Mucosa of descending colon (tissue), 3 donors: ENCODE results near the gene SFR1. TPM values are rescaled to one million over a fixed set of nuclear protein-coding genes. Genes with fewer than 3 reads are reported as not detected.

Experiments used
- ATAC-seq: fragments of 200-7000 bp; cut with Tn5 transposase; one replicate; pipeline ENCODE4 v1.9.1; 2020; ENCODE audit warnings: mild to moderate bottlenecking, moderate library complexity
- DNase-seq, 3 donors: peaks; one replicate each; pipeline ENCODE4 v3.0.0-alpha.2; 2020
- H3K36me3 ChIP-seq: fragments of 200-600 bp; one replicate; pipeline ENCODE4 v1.8.0; 2021; ENCODE audit warnings: low read depth, mild to moderate bottlenecking
- H3K4me1 ChIP-seq: fragments of 200-600 bp; one replicate; pipeline ENCODE4 v1.8.0; 2021; ENCODE audit warnings: low read depth, mild to moderate bottlenecking
- H3K4me3 ChIP-seq: fragments of 200-600 bp; one replicate; pipeline ENCODE4 v1.8.0; 2021; ENCODE audit warnings: mild to moderate bottlenecking
- H3K9me3 ChIP-seq: fragments of 200-600 bp; one replicate; pipeline ENCODE4 v1.8.0; 2021; ENCODE audit warnings: mild to moderate bottlenecking
- intact Hi-C, 2 donors: fragments of 100-400 bp; cut with DNase I in 1 of 2; cut with micrococcal nuclease in 1 of 2; formaldehyde crosslinking; loops; one replicate each; pipeline versions ENCODE4 v1.11.0 to v1.11.1; 2022; cut with DNase I, micrococcal nuclease
- total RNA-seq, 3 donors: library from RNA; stranded (reverse); fragmentation: NEBNext Ultra II Directional in 2 of 3; extraction: Animal tissue kit (Norgen Biotek cat#: 25700) in 2 of 3; gene quantifications; one replicate each; pipeline versions ENCODE4 v1.2.1 to v1.2.4, GENCODE V29; 2021 to 2023
- TF ChIP-seq, protein P1 (sequence below): fragments of 200-600 bp; IDR thresholded peaks from one replicate; pipeline ENCODE4 v1.8.0; 2022; ENCODE audit warnings: antibody characterized with exemption, mild to moderate bottlenecking
- donor health status: DM: no; HTN: no; CAD: no; lungs with moderate emphysema.
- donor health status: DM: no; HTN: no; CAD: no.
- donor health status: DM: no; HTN: yes; CAD: no.

SFR1 gene
- total RNA-seq, 3 donors from 2014 or later, result 5.7 to 8.6 (median 5.8) TPM

DNA sequence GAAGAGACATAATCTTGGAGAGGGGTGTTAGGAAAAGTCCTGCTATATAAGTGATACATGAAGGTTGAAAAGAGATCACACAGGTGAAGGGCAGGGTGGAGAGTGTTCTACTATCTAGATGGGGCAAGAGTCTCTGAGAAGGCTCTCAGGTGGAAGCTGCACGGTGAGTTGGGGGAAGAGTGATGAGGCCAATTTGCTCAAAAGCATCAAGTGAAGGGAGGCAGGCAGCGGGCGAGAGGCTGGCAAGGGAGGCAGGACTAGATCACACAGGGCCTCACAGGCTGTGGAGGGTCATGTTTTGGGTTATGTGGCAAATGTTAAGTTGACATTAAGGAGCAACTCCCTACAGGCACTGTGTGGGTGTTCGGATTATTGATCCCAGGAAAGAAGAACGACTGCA lies 33.7 kb upstream of the SFR1 start:
- DNase-seq, result no peak
- no peaks in the 10 kb centered on the region for H3K36me3 ChIP-seq
- intact Hi-C loops, result no loop called here
- ATAC-seq, result no peak
- no peak overlapping the region for H3K4me3 ChIP-seq
- H3K4me1 ChIP-seq, result no peaks in the 10 kb centered on the region
- H3K9me3 ChIP-seq, result no peaks in the 10 kb centered on the region
- TF ChIP-seq, protein P1, sequence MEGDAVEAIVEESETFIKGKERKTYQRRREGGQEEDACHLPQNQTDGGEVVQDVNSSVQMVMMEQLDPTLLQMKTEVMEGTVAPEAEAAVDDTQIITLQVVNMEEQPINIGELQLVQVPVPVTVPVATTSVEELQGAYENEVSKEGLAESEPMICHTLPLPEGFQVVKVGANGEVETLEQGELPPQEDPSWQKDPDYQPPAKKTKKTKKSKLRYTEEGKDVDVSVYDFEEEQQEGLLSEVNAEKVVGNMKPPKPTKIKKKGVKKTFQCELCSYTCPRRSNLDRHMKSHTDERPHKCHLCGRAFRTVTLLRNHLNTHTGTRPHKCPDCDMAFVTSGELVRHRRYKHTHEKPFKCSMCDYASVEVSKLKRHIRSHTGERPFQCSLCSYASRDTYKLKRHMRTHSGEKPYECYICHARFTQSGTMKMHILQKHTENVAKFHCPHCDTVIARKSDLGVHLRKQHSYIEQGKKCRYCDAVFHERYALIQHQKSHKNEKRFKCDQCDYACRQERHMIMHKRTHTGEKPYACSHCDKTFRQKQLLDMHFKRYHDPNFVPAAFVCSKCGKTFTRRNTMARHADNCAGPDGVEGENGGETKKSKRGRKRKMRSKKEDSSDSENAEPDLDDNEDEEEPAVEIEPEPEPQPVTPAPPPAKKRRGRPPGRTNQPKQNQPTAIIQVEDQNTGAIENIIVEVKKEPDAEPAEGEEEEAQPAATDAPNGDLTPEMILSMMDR, result no peak

DNA sequence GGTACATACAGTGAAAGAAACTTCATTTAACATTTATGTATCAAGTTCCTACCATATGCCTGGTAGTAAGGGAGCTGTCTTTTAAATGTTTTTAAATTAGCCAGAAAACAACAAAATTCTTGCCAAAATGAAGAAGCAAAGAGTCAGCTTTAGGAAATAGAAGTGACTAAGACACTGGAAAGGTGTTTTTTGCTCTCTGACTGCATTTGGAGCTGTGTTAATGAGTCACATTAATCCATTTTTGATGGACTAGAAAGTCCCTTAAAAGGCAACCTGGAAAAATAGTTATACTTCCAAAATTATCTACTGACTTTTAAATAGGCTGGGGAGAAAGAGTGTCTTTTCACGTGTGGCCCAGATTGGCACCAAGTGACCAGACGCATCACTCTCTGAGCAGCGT lies 32.4 kb upstream of the SFR1 start:
- Histone ChIP-seq H3K4me3 (no peak overlapping the region), H3K9me3 (no peaks in the 10 kb centered on the region), H3K4me1 (no peaks in the 10 kb centered on the region), H3K36me3 (no peaks in the 10 kb centered on the region)
- TF ChIP-seq, protein P1, result no peak
- DNase-seq, result no peak
- intact Hi-C loops, result no loop called here
- no peak for ATAC-seq

DNA sequence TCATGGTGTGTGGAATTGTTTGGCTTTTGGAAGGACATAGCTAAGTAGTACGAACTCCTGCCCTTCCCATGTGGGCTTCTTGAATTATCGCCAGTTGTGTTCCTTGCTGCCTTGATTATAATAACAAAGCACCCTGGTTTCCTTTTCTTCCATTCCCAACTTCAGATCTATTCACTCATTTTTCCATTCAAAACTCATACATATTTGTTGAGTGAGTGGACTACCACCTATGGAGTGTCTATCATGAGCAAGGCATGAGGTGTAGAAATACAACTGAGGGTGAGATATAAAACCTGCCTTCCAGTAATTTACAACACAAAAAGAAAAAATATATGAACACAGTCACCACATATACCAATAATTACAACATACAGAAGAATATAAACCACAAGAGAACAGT lies 31.4 kb upstream of the SFR1 start:
- intact Hi-C loops, result no loop called here
- Histone ChIP-seq H3K4me3 (no peak overlapping the region), H3K4me1 (no peaks in the 10 kb centered on the region), H3K36me3 (no peaks in the 10 kb centered on the region), H3K9me3 (no peaks in the 10 kb centered on the region)
- ATAC-seq (no peak), DNase-seq (no peak)
- TF ChIP-seq, protein P1, result no peak

DNA sequence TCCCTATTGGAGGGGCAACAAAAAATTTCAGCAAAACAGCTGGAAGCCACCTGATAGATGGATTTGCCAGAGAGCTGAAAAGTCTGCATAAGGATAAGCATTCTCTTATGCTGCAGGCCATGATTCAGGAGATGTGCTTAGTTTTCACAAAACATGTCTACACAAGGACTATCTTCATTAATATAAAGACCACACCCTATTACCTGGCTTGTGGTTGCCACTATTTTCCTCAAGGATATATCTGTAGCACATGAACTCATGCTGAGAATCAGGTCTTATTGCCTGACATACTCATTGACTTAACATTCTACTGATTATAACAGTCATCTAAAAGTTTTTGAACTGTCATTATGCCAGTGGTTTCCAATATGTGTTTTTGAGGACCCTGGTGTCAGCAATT lies 29.2 kb upstream of the SFR1 start:
- ATAC-seq (no peak), DNase-seq (no peak)
- TF ChIP-seq, protein P1, result no peak
- Histone ChIP-seq H3K4me1 (no peaks in the 10 kb centered on the region), H3K9me3 (no peaks in the 10 kb centered on the region), H3K36me3 (no peaks in the 10 kb centered on the region), H3K4me3 (no peak overlapping the region)
- intact Hi-C loops, result no loop called here

DNA sequence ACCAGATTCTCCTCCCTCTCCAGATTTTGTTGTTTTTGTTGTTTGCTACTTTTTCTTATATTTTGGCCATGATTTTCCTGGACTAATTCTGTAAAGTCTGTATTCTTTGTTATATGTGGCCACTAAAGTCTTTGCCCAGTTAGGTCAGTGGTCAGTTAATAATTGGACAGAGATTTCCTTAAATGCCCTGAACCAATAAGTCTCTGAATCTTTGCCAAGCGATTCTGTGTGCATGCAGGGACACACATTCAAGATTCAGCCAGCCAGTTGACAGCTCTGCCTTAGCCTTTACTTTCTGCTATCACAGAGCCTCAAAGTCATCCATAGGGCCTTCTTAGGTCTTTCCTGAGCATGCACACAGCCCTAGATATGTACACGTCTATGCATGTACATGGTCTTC lies 25.3 kb upstream of the SFR1 start:
- DNase-seq, result no peak
- Histone ChIP-seq H3K4me3 (no peak overlapping the region), H3K36me3 (no peaks in the 10 kb centered on the region), H3K4me1 (no peaks in the 10 kb centered on the region), H3K9me3 (no peaks in the 10 kb centered on the region)
- intact Hi-C loops, result no loop called here
- no peak for ATAC-seq
- TF ChIP-seq, protein P1, result no peak

DNA sequence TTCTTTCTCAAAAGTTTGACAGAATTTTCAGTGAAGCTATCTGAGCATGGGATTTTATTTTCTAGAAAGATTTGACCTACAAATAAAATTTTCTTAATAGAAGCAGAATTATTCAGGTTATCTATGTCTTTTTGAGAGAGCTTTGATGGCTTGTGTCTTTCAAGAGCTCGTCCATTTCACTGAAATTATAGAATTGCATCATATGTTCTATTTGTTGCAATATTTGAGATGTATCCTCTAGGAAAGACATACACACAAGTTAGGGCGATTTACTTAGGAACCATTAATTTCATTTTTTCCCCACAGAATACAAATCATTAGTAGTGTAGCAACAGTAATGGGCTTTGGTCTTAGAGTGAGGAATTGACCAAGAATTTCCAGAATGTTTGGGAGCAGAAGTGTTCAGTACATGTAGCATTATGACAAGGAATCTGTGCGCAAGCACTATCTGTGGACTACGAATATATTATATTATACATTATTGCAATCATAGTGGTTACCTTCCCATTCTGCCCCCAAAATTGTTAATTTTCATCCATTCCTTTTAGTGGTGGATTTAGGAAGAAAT lies 23.5 kb upstream of the SFR1 start:
- no peak for DNase-seq
- H3K4me1 ChIP-seq, result no peaks in the 10 kb centered on the region
- intact Hi-C loops, result no loop called here
- TF ChIP-seq, protein P1, result no peak
- H3K36me3 ChIP-seq, result no peaks in the 10 kb centered on the region
- no peaks in the 10 kb centered on the region for H3K9me3 ChIP-seq
- no peak overlapping the region for H3K4me3 ChIP-seq
- ATAC-seq, result no peak
